ENCODE measurements around the gene ILF3.

ILF3 gene

GRCh38 chr19:10701955-10702525, 47.9 kb downstream of the ILF3 start:
- peaks cover 12 to 16% of the 10 kb centered on the region in 2 donors for H3K4me1 Mint-ChIP-seq (ENCODE audit: low read depth in 2 of 2)
- peaks cover 2% of the 10 kb centered on the region for H3K36me3 Mint-ChIP-seq (ENCODE audit: insufficient read depth)
- ATAC-seq (replicated peaks), result peak; percentile 5
- H3K9me3 Mint-ChIP-seq, result no peaks in the 10 kb centered on the region
- peak overlapping the region; percentile 60 to 85 for H3K27ac Mint-ChIP-seq
- H3K4me3 Mint-ChIP-seq, result peak overlapping the region; percentile 88 to 89
- no peak for DNase-seq
- no peaks in the 10 kb centered on the region for H3K27me3 Mint-ChIP-seq

DNA sequence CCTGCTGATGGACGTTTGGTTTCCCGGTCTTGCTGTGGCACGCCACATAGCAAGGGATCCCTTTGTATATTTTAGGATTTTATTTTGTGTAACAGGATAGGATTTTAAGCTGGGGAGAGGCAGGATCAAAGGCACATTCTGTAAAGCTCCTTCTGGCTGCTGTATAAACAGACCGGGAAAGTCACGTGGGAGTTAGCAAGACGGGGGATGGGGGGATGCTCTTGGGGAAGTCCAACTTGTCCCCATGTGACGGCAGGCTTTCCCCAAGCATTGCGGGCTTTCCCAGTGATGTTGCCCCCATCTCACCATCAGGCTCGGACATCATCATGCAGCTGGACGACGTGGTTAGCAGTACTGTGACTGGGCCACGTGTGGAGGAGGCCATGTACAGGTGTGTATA, 52.8 kb downstream of the ILF3 start:
- no peaks in the 10 kb centered on the region for H3K9me3 Mint-ChIP-seq
- no peaks in the 10 kb centered on the region for H3K36me3 Mint-ChIP-seq (ENCODE audit: insufficient read depth)
- ATAC-seq (replicated peaks), result no peak
- H3K27ac Mint-ChIP-seq, result no peak overlapping the region
- no peaks in the 10 kb centered on the region for H3K27me3 Mint-ChIP-seq
- DNase-seq, result no peak
- H3K4me1 Mint-ChIP-seq (ENCODE audit: low read depth in 2 of 2), result peaks cover 2 to 7% of the 10 kb centered on the region in 2 donors
- no peak overlapping the region for H3K4me3 Mint-ChIP-seq

GRCh38 chr19:10707440-10707839, 53.3 kb downstream of the ILF3 start:
- Mint-ChIP-seq H3K27ac (no peak overlapping the region), H3K27me3 (no peaks in the 10 kb centered on the region), H3K4me1 (ENCODE audit: low read depth in 2 of 2) (peaks cover 0 to 4% of the 10 kb centered on the region in 2 donors), H3K4me3 (no peak overlapping the region), H3K36me3 (ENCODE audit: insufficient read depth) (no peaks in the 10 kb centered on the region), H3K9me3 (no peaks in the 10 kb centered on the region)
- ATAC-seq (replicated peaks) (no peak), DNase-seq (no peak)

- Mint-ChIP-seq H3K27me3 (no peaks in the 10 kb centered on the region), H3K36me3 (ENCODE audit: insufficient read depth) (no peaks in the 10 kb centered on the region), H3K9me3 (no peaks in the 10 kb centered on the region), H3K4me1 (ENCODE audit: low read depth in 2 of 2) (peaks cover 0 to 4% of the 10 kb centered on the region in 2 donors), H3K4me3 (no peak overlapping the region), H3K27ac (no peak overlapping the region)
- ATAC-seq (replicated peaks) (no peak), DNase-seq (no peak)
Observed at GRCh38 chr19:10708291-10708690, 54.1 kb downstream of the ILF3 start.

DNA sequence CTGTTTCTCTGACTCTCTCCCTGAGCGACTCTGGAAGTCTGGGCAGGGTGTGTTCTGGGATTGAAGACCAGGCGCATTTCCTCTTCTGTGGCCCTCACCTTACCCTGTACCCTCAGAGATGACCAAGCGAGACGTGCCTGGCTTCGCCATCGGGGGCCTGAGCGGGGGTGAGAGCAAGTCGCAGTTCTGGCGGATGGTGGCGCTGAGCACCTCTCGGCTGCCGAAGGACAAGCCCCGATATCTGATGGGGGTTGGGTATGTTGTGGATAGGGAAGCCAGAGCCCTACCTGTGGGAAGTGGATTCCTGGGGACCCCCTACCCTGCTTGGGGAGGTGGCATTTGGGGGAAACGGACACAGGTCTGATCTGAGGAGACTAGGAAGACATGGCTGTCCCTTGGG, 57.9 kb downstream of the ILF3 start:
- ATAC-seq (replicated peaks) (no peak), DNase-seq (no peak)
- H3K27ac Mint-ChIP-seq, result no peak overlapping the region
- H3K9me3 Mint-ChIP-seq, result no peaks in the 10 kb centered on the region
- no peak overlapping the region for H3K4me3 Mint-ChIP-seq
- peaks cover 11% of the 10 kb centered on the region for H3K36me3 Mint-ChIP-seq (ENCODE audit: insufficient read depth)
- no peaks in the 10 kb centered on the region for H3K27me3 Mint-ChIP-seq
- H3K4me1 Mint-ChIP-seq (ENCODE audit: low read depth in 2 of 2), result peaks cover 3% of the 10 kb centered on the region in 2 donors

- Mint-ChIP-seq H3K4me1 (ENCODE audit: low read depth in 2 of 2) (peaks cover 6 to 7% of the 10 kb centered on the region in 2 donors), H3K36me3 (ENCODE audit: insufficient read depth) (peaks cover 18% of the 10 kb centered on the region), H3K9me3 (no peaks in the 10 kb centered on the region), H3K27me3 (no peaks in the 10 kb centered on the region), H3K4me3 (no peak overlapping the region), H3K27ac (no peak overlapping the region)
- ATAC-seq (replicated peaks), result no peak
- no peak for DNase-seq
Observed at GRCh38 chr19:10712754-10713153, 58.6 kb downstream of the ILF3 start.

GRCh38 chr19:10713317-10713716, 59.2 kb downstream of the ILF3 start:
- Mint-ChIP-seq H3K4me1 (ENCODE audit: low read depth in 2 of 2) (peaks cover 6 to 7% of the 10 kb centered on the region in 2 donors), H3K27me3 (no peaks in the 10 kb centered on the region), H3K9me3 (no peaks in the 10 kb centered on the region), H3K4me3 (no peak overlapping the region), H3K27ac (no peak overlapping the region), H3K36me3 (ENCODE audit: insufficient read depth) (peaks cover 20% of the 10 kb centered on the region)
- ATAC-seq (replicated peaks) (no peak), DNase-seq (no peak)

DNA sequence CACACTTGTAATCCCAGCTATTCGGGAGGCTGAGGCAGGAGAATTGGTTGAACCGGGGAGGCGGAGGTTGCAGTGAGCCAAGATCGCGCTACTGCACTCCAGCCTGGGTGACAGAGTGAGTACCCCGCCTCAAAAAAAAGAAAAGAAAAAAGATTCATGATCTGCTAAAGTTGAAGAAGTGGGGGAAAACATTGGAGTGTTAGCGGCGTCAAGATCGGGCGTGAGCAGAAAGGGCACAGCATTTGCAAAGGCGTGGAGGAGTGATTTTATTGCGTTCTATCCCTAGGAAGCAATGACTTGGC, 62.9 kb downstream of the ILF3 start:
- DNase-seq (no peak), ATAC-seq (replicated peaks) (no peak)
- Mint-ChIP-seq H3K27me3 (no peaks in the 10 kb centered on the region), H3K27ac (peak overlapping the region; percentile 75 to 76), H3K36me3 (ENCODE audit: insufficient read depth) (peaks cover 20% of the 10 kb centered on the region), H3K9me3 (no peaks in the 10 kb centered on the region), H3K4me1 (ENCODE audit: low read depth in 2 of 2) (peaks cover 32 to 35% of the 10 kb centered on the region in 2 donors), H3K4me3 (peak overlapping the region; percentile 98)

DNA sequence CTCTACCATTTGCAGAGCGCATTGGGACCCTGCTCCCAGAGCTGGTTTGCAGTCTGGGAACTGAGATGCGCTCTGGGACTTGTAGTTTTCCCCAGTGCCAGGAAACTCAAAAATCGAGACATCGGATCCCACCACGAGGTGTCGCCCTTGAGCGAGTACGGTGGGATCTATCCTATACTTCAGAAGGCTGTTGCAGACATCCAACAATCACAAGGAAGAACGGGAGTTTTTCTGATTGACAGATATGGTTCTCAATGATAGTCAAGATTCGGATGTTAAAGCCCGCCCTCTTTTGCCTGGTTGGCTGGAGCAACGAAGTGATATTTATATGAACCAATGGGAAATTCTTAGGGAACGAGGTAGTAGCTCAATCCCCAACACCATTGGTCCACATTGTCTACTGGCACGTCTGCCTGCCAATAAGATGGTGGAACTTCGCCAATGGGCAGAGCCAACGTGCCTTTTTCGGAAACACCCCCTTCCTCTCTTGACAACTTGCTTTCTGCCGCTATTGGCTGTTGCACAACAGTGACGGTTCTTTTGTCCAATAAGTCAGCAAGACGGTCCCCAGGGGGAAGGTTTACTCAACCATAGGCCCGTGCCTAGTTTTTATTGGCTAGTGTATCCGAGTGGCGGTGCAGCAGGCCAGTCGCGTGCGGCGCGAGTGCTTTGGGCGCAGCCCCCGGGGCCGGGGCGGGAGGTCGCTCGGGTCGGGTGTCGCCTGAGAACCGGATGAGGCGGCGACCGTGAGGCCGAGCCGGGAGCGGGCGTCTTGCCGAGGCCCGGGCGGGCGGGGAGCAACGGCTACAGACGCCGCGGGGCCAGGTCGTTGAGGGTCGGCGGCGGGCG, 63.4 kb downstream of the ILF3 start, which contains the start of gene DNM2:
TSS of gene DNM2 (plus strand) at position 724 of the 849 bp plus-strand sequence. CDS start 164 bp downstream, outside the sequence.
- H3K27ac Mint-ChIP-seq, result peak within 1 kb of the TSS; percentile 94 to 95
- DNase-seq, result peak; percentile 95 to 97 (median 96)
- ATAC-seq (replicated peaks), result peak; percentile 84
- no peaks in the 10 kb centered on the region for H3K27me3 Mint-ChIP-seq
- H3K9me3 Mint-ChIP-seq, result no peaks in the 10 kb centered on the region
- peaks cover 33 to 37% of the 10 kb centered on the region in 2 donors for H3K4me1 Mint-ChIP-seq (ENCODE audit: low read depth in 2 of 2)
- H3K36me3 Mint-ChIP-seq (ENCODE audit: insufficient read depth), result peaks cover 21% of the 10 kb centered on the region
- H3K4me3 Mint-ChIP-seq, result peak within 1 kb of the TSS; percentile 98

DNA sequence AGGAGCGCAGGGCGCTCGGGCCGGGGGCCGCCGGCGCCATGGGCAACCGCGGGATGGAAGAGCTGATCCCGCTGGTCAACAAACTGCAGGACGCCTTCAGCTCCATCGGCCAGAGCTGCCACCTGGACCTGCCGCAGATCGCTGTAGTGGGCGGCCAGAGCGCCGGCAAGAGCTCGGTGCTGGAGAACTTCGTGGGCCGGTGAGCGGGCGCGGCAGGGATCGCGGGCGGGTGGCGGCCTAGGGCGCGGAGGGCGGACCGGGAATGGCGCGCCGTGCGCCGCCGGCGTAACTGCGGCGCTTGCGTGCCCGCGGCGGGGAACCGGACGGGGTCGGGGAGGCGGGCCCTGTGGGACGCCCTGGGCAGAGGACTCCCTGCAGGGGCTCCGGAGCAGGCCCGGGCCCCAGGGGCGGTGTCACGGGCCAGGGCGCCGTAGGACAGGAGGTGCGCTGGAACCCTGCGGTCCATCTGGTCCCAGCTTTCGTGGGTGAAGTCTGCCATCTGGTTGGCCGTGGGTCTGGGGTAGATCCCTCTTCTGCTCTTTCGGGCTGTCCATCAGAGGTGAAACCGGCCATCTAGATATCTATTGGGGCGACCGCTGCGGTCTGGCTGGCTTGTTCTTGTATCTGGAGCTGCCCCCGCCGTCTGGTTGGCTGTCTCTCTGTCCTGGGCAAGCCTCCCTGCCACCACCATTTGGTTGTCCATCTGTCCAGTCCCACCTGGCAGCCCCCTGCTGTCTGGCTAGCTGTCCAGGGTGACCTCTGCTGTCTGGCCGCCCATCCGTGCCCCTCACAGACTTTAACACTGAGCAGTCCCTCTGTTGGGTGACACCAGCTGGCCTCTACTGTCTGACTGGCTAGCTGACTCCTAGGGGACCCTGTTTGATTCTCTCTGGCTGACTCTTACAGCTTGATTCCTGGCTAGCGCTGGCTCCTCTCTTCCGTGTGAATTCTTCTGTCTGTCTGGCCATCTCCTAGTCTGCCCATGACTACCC, 64.4 kb downstream of the ILF3 start:
- Mint-ChIP-seq H3K9me3 (no peaks in the 10 kb centered on the region), H3K4me3 (peak overlapping the region; percentile 98), H3K27ac (peak overlapping the region; percentile 94 to 95), H3K4me1 (ENCODE audit: low read depth in 2 of 2) (peaks cover 38 to 42% of the 10 kb centered on the region in 2 donors), H3K27me3 (no peaks in the 10 kb centered on the region), H3K36me3 (ENCODE audit: insufficient read depth) (peaks cover 30% of the 10 kb centered on the region)
- DNase-seq, result peak; percentile 32 to 37 (median 36)
- ATAC-seq (replicated peaks), result peak; percentile 11

DNA sequence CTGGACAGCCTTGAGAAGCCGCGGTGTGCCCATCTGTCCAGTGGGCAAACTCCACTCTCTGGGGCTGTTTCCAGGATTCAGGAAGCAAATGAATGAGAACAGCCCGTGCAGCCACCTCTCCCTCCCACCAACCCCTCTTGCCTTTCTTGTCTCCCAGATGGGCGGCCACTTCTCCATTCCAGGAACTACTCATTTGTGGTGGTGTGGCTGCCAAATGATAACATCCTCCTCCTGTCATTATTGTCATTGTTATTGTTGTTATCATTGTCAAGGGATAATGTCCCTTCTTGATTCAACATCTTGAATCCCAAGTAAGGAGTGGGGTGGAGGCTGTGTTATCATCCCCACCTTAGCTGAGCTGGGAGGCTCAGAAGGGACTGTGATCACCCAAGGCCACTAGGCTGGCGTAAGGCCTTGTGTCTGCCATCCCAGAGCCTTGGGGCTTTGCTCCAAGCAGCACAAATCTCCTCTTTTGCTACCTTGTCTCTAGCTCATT, 65.4 kb downstream of the ILF3 start:
- H3K9me3 Mint-ChIP-seq, result no peaks in the 10 kb centered on the region
- peak overlapping the region; percentile 94 to 95 for H3K27ac Mint-ChIP-seq
- DNase-seq (no peak), ATAC-seq (replicated peaks) (no peak)
- no peaks in the 10 kb centered on the region for H3K27me3 Mint-ChIP-seq
- peaks cover 46 to 53% of the 10 kb centered on the region in 2 donors for H3K4me1 Mint-ChIP-seq (ENCODE audit: low read depth in 2 of 2)
- H3K4me3 Mint-ChIP-seq, result peak overlapping the region; percentile 98
- peaks cover 25% of the 10 kb centered on the region for H3K36me3 Mint-ChIP-seq (ENCODE audit: insufficient read depth)

GRCh38 chr19:10720607-10721125, 66.5 kb downstream of the ILF3 start:
- no peaks in the 10 kb centered on the region for H3K9me3 Mint-ChIP-seq
- H3K36me3 Mint-ChIP-seq (ENCODE audit: insufficient read depth), result peaks cover 22% of the 10 kb centered on the region
- H3K27me3 Mint-ChIP-seq, result no peaks in the 10 kb centered on the region

DNA sequence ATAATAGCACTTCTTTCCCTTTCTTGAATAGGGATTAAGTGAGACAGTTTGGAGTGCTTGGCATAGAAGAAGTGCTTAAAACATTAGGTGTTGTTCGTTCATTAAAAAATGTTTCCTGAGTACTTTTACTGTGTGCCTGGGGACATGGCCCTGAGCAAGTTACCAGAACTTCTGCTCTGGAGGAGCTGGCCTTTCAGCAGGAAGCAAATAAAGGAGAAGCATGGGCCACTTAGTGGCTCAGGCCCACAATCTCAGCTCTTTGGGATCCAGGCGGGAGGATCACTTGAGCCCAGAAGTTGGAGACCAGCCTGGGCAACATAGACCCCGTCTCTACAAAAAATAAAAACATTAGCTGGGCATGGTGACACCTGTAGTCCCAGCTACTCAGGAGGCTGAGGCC, 69.4 kb downstream of the ILF3 start:
- H3K9me3 Mint-ChIP-seq, result no peaks in the 10 kb centered on the region
- DNase-seq, result no peak
- H3K36me3 Mint-ChIP-seq (ENCODE audit: insufficient read depth), result peaks cover 25% of the 10 kb centered on the region
- H3K4me3 Mint-ChIP-seq, result no peak overlapping the region
- no peak overlapping the region for H3K27ac Mint-ChIP-seq
- no peaks in the 10 kb centered on the region for H3K27me3 Mint-ChIP-seq
- H3K4me1 Mint-ChIP-seq (ENCODE audit: low read depth in 2 of 2), result peaks cover 63 to 66% of the 10 kb centered on the region in 2 donors
- no peak for ATAC-seq (replicated peaks)

More at GRCh38 chr19:10720607-10721125, 66.5 kb downstream of the ILF3 start:
- peak overlapping the region; percentile 12 to 94 for H3K27ac Mint-ChIP-seq
- ATAC-seq (replicated peaks) (no peak), DNase-seq (no peak)
- H3K4me3 Mint-ChIP-seq, result peak overlapping the region; percentile 98
- peaks cover 55 to 57% of the 10 kb centered on the region in 2 donors for H3K4me1 Mint-ChIP-seq (ENCODE audit: low read depth in 2 of 2)
